COLO668 (cell line): ENCODE results near the gene PRAMEF12.
"Not testable (repeated sequence)": the region's sequence is repeated elsewhere in the genome, so short reads cannot be mapped to it uniquely, and the experiment has no call there.

Experiments
- DNase-seq: peaks from one replicate; lab custom pipeline; 2025; ENCODE audit not compliant: unreplicated experiment; lab: John Stamatoyannopoulos, UW

PRAMEF12 gene

DNA sequence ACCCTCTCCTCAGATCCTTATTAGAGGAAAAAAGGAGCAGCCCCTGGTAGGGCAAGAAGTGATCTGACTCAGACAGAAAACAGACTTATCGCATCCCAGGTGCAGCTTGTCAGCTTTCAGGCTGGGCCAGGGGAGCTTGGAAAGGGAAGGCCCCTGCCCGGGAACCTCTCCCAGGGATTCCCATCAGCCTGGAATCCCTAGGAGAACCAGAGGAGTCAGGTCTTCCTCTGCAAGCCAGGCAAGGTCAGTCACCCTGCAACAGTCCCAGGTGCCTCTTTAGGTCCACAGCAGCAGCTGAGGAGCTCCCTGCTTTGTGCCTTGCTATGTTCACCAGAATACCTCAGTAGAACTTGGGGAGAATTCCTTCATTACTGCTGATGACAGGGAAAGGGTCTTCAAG, 2.9 kb upstream of the PRAMEF12 start:
- no peak for DNase-seq

DNA sequence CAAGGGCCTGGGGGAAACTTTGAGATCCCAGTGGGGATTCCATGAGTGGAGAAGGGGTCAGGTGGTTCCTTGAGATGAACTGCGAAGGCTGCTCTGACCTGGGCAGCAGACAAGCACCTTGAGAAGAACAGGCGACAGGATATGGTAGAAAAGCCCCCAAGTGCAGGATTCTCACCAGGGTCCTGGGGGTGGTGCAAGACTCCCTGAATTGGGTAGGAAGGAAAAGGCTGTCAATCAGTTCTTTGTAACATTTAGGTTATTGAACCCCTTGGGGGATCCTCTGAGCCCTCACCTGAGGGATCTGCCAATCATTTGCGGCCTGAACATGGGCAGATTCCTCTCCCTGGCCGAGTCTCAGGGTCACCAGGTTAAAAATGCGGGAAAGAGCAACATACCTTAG, 2.4 kb upstream of the PRAMEF12 start:
- no peak for DNase-seq

DNA sequence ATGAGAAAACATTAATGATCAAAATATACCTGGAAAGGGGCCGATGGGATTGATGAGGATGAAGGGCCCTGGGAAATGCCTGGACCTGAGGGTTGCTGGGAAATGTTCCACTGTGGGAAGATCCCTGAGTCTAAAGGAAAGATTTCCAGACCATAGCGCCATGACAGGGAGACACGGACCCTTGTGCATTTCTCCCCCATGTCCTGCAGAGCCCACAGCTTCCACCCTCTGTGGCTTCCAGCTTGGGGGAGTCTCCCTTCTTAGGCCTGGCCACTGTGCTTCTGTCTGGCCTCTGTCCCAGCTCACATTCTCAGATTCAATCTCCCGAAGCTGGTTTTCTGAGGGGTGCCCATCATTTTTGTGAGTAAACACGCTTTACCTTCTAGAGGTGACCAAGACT, 1.0 kb upstream of the PRAMEF12 start:
- DNase-seq: no peak

DNA sequence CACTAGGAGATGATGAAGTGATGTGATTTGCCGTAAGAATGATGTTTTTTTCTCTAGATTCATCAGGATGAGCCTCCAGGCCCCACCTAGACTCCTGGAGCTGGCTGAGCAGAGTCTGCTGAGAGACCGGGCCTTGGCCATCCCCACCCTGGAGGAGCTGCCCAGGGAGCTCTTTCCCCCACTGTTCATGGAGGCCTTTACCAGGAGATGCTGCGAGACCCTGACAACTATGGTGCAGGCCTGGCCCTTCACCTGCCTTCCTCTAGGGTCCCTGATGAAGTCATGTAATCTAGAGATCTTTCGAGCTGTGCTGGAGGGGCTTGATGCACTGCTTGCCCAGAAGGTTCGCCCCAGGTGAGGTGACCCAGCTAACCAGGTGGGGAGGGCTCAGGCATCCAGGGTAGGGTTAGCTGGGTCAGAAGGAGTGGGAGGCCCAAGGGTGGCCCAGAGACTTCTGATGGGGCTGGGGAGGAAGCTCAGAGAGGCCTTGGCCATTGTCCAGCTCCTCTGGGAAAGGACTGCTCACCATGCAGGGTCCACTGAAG, 1.3 kb downstream of the PRAMEF12 start:
- DNase-seq: no peak

DNA sequence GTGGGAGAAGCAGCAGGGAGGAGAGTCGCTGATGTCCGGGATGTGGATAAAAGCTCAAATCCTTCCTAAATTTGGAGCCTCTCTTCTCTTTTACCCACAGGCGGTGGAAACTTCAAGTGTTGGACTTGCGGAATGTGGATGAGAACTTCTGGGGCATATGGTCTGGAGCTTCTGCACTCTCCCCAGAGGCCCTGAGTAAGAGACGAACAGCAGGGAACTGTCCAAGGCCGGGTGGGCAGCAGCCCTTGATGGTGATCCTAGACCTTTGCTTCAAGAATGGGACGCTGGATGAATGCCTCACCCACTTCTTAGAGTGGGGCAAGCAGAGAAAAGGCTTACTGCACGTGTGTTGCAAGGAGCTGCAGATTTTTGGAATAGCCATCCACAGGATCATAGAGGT, 1.9 kb downstream of the PRAMEF12 start:
- no peak for DNase-seq

DNA sequence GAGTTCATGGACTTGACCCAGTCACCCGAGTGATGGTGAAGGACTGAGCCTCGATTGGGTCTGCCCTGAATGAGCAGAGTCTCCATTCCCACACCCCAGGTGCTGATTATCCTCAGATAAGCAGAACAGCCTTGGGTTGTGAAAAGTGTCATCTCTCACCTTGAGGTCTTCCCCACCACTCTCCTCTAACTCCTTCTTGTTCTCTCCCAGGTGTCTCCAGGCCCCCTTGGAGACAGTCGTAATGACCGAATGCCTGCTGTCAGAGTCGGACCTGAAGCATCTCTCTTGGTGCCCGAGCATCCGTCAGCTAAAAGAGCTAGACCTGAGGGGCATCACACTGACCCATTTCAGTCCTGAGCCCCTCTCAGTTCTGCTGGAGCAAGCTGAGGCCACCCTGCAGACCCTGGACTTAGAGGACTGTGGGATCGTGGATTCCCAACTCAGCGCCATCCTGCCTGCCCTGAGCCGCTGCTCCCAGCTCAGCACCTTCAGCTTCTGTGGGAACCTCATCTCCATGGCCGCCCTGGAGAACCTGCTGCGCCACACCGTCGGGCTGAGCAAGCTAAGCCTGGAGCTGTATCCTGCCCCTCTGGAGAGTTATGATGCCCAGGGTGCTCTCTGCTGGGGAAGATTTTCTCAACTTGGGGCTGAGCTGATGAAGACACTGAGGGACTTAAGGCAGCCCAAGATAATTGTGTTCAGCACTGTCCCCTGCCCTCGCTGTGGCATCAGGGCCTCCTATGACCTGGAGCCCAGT, 3.4 kb downstream of the PRAMEF12 start:
- no peak for DNase-seq

DNA sequence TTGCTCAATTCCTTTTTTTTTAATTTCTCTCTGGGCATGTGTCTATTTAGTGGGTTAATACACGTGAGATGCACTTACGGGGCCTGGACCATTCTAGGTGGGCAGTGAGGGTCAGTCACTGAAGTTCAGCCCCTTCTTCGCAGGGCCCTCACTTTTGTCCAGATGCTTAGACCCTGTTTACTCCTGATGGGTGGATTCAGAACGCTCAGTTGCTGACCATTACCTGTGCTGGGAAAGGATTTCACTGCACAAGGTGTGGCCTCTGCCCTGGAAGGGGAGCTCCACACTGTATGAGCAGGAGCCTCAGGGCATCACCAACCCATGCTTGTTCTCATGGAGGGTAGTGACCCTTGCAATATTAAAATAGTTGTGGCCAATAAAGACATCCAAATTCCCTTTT, 4.5 kb downstream of the PRAMEF12 start:
- no peak for DNase-seq

DNA sequence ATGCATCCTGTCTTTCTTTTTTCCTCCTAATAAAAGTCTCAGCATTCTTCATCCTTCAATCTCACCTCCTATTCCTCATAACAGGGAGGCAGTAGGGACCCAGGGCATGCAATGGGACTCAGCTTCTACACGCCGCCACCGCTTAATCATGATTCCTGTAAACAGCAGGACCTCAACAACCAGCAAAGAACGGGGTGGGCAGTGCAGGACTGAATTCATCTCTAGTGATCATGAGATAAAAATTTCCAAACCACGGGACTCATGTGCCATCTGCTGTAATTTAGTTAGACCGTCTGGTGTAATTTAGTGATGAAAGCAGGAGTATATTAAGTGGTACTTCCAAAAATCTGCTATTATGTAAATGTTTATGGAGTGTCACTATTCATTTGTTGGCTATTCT, 5.4 kb downstream of the PRAMEF12 start:
- no peak for DNase-seq

DNA sequence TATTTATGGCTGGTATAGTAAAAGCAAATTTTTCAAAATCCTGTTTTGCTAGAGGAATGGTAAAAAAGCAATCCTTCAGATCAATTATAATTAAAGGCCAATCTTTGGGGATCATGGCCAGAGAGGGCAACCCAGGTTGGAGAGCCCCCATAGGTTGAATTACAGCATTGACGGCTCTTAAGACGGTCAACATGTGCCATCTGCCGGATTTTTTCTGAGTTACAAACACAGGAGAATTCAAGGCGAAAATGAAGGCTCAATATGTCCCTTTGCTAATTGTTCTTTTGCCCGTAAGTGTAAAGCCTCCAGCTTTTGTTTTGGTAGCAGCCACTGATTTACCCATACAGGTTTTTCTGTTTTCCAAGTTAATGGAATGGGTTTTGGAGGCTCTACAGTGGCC, 8.0 kb downstream of the PRAMEF12 start:
- DNase-seq: peak; percentile 32

DNA sequence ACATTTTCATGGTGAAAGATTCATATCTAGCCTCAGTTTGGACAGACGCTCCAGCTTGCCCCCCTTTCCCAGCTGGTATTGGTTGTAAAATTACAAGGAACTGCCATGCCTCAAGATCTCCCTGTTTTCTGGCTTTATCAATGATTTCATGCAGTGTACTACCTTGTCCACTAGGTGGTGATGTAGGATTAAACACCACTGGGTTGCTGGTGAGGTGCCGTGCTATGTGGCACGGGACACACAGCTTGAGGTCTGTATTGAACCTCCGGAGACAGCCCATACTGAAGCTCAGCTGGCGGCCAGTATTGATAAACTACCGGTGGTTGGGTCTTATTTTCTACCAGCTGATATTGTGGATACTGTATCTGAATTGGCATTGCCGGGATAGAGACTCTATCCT, 10.2 kb downstream of the PRAMEF12 start:
- DNase-seq: peak; percentile 27

DNA sequence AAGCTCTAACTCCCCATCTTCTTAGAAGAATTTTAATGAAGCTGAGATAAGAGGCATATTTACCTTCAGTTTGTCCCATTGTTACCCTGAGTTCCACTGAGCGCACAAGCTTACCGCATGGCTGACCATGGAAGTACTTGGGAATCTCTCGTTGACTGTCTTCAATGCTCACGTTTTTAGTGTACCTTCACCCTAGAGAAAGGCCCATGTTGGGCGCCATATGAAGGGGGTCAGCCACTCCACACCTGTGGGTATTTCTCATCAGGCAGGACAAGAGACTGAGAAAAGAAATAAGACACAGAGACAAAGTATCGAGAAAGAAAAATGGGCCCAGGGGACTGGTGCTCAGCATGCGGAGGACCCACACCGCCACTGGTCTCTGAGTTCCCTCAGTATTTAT, 11.2 kb downstream of the PRAMEF12 start:
- DNase-seq: not testable (repeated sequence)

DNA sequence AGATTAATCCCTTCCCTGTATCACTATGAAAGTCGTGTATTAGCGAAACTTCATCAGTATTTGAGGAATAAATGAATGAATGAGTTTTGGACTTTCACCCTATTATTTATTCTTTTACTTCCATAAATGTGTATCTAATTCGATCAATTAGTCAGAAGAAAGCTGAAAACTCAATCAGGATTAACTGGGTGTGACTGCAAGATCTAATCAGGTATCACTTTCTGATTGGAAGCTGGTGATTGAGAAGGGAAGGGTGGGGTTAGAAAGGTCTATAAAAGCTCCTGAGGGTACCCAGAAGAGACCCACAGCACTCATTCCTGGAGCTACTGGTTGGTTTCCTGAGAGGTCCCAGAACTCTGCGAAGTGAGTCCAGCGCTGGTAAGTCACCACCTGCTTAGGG, 17.6 kb downstream of the PRAMEF12 start, which contains the start of gene PRAMEF1:
PRAMEF1 (plus strand) TSS at position 301 of the 400 bp plus-strand sequence. CDS start 1,831 bp downstream, outside the sequence.
- not testable (repeated sequence) for DNase-seq

DNA sequence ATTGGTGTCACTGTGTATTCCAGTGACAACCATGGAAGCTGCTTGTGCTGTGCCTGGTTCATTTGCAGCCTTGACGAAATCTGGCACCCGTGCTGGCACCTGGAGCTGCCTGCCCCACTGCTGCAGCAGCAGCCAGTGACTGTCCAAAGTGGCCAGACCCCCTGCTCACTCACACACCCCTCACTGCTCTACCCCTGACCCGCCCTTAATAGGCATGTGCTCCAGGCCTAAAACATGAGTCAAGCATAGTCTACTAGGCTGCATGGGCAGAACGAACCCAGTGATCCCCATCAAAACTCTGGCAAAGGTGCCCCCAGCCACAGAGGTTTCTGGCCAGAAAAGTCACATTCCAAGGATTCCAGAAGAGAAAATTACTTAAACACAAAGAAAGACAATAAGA, 25.4 kb downstream of the PRAMEF12 start:
- DNase-seq: no peak

DNA sequence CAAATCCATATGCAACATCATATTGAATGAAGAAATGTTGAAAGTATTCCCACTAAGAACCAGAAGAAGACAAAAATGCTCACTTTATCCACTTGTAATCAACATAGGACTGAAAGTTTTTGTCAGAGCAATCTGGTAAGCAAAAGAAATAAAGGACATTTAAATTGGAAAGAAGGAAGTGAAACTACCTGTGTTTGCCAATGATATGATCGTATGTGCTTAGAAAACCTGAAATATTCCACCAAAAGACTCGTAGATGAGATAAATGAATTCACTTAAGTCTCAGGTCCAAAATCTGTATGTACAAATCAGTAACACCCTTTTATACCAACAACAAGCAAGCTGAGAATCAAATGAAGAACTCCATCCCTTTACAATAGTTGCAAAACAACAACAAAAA, 26.2 kb downstream of the PRAMEF12 start:
- DNase-seq: no peak

DNA sequence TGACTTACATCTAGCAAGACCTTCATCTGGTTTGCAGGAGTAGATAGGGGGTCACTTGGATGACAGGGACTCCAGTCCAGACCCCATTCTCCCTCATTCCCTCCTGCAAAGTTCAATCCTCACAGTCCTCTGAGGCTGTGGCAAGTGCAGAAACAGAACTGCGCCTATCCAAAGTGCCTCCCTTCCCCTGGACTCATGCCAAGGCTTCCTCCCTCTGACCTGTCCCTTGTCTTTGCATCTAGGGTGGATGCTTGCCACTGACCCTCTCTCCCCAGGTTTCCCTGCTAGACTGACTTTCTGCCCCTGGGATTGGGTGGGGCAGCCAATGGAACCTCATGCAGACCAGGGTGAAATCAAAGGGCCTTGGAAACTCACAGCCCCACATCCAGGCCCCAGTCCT, 36.4 kb downstream of the PRAMEF12 start:
- no peak for DNase-seq

DNA sequence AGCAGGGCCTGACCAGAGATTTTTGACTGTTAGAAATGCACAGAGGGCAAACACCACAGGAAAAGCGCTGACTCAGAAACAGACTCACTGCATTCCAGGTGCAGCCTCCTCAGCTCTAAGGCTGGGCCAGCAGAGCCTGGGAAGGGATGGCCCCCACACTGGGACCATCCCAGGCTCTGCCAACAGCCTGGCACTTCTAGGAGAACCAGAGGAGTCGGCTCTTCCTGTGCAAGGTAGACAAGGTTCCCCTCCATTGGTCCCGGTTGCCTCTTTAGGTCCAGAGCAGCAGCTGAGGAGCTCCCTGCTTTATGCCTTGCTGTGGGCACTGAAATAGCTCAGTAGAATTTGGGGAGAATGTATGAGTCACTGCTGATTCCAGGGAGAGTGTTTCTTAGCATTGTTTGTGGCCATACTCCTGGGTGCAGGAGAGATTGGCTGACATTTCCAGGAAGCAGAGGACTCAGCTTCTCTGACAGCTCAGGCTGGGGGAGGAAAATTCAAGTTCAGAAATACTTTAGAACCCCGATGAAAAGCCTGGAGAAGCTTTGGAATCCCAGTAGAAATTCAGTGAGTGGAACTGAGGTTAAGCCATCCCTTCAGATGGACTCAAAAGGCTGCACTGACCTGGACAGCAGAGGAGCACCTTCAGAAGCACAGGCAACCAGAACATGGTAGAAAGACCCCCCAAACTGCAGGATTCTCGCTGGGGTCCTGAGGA, 37.3 kb downstream of the PRAMEF12 start:
- no peak for DNase-seq

DNA sequence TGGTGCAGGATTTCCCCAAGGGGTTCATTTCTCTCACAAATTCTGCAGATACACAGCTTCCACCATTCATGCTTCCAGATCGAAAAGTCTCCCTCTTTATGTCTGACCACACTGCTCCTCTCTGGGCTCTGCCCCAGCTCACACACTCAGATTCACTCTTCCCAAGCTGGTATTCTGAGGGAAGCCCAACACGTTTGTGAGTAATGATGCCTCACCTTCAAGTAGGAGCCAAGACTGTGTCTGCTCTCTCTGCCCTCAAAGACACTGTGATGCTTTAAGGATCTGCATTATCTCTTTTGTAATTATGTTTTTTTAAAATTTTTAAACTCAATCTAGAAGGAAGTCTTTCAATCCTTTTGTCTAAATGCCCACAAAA, 37.9 kb downstream of the PRAMEF12 start:
- no peak for DNase-seq

DNA sequence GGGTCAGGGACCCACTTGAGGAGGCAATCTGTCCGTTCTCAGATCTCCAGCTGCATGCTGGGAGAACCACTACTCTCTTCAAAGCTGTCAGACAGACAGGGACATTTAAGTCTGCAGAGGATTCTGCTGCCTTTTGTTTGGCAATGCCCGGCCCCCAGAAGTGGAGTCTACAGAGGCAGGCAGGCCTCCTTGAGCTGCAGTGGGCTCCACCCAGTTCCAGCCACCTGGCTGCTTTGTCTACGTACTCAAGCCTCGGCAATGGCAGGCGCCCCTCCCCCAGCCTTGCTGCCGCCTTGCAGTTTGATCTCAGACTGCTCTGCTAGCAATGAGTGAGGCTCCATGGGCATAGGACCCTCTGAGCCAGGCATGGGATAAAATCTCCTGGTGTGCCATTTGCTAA, 45.5 kb downstream of the PRAMEF12 start:
- not testable (repeated sequence) for DNase-seq
